PC-9 (cell line): ENCODE data around the gene TREM2. TPM values are rescaled to one million over a fixed set of nuclear protein-coding genes. Genes with fewer than 3 reads are reported as not detected.
"Not testable (repeated sequence)": the region's sequence is repeated elsewhere in the genome, so short reads cannot be mapped to it uniquely, and the experiment has no call there.

ENCODE experiments used
- BruUV-seq: library from RNA; stranded (reverse); fragments of 400-500 nt; replicated peaks from 2 replicates; lab custom pipeline; 2021; lab: Mats Ljungman, UMichigan
- CTCF ChIA-PET: fragments of 300-600 bp; sonication (Branson Sonifier 250); formaldehyde crosslinking; loops from one replicate; lab custom pipeline; 2022; ENCODE audit warnings: antibody characterized with exemption; lab: Charles Lee
- POLR2A ChIA-PET: fragments of 300-600 bp; sonication (Branson Sonifier 250); formaldehyde crosslinking; loops from one replicate; lab custom pipeline; 2022; ENCODE audit warnings: antibody characterized with exemption; ENCODE audit not compliant: unreplicated experiment; lab: Charles Lee
- DNase-seq, 2 experiments: peaks; one replicate each; pipeline versions ENCODE4 v3.0.0 to v3.0.0-alpha.2; 2015 to 2022; ENCODE audit warnings: mixed read lengths in 1 of 2
- H2AFZ ChIP-seq: fragments of 200-600 bp; sonication (generic); 2 replicates; pipeline ENCODE4 v1.8.1; 2017; ENCODE audit warnings: antibody characterized with exemption
- H3F3A ChIP-seq: fragments of 200-600 bp; sonication (generic); 2 replicates; pipeline ENCODE4 v1.8.1; 2017; ENCODE audit warnings: antibody characterized with exemption, mild to moderate bottlenecking, low read depth; ENCODE audit not compliant: insufficient read depth
- H3K27ac ChIP-seq: fragments of 200-600 bp; sonication (generic); 2 replicates; pipeline ENCODE4 v1.6.1; 2016; ENCODE audit warnings: mixed run types
- H3K27me3 ChIP-seq: fragments of 200-600 bp; sonication (generic); 2 replicates; pipeline ENCODE4 v1.6.1; 2016; ENCODE audit warnings: low read depth, mixed run types; ENCODE audit not compliant: insufficient read depth
- H3K36me3 ChIP-seq: fragments of 200-600 bp; sonication (generic); 2 replicates; pipeline ENCODE4 v1.6.1; 2016; ENCODE audit warnings: low read depth, mixed run types
- H3K4me1 ChIP-seq: fragments of 200-600 bp; sonication (generic); replicated peaks from 2 replicates; pipeline ENCODE4 v1.6.1; 2016; ENCODE audit warnings: mixed run types; ENCODE audit not compliant: insufficient read depth
- H3K4me2 ChIP-seq: fragments of 200-600 bp; sonication (generic); 2 replicates; pipeline ENCODE4 v1.6.1; 2017; ENCODE audit warnings: mixed run types
- H3K4me3 ChIP-seq: fragments of 200-600 bp; sonication (generic); 2 replicates; pipeline ENCODE4 v1.6.1; 2016; ENCODE audit warnings: mixed run types
- H3K79me2 ChIP-seq: fragments of 200-600 bp; sonication (generic); 2 replicates; pipeline ENCODE4 v1.6.1; 2017; ENCODE audit warnings: low read depth, mixed run types
- H3K9me2 ChIP-seq: fragments of 200-600 bp; sonication (generic); 2 replicates; pipeline ENCODE4 v1.8.1; 2017; ENCODE audit warnings: mild to moderate bottlenecking; ENCODE audit not compliant: insufficient read depth
- H3K9me3 ChIP-seq: fragments of 200-600 bp; sonication (generic); 2 replicates; pipeline ENCODE4 v1.8.1; 2016; ENCODE audit warnings: low read depth; ENCODE audit not compliant: insufficient read depth
- H4K20me1 ChIP-seq: fragments of 200-600 bp; sonication (generic); 2 replicates; pipeline ENCODE4 v1.8.1; 2017; ENCODE audit not compliant: insufficient read depth
- EZH2 ChIP-seq: fragments of 200-600 bp; sonication (generic); IDR thresholded peaks from 2 replicates; pipeline ENCODE4 v1.8.0; 2017; ENCODE audit warnings: antibody characterized with exemption, low read depth
- intact Hi-C: fragments of 100-400 bp; cut with micrococcal nuclease; formaldehyde crosslinking; loops from one replicate; pipeline ENCODE4 v1.10.0; 2022; ENCODE audit not compliant: unreplicated experiment
- total RNA-seq: library from RNA; stranded (reverse); gene quantifications from 2 replicates; pipeline ENCODE4 v1.2.3, GENCODE V29; 2021
- TF ChIP-seq, protein P1 (sequence below): fragments of 200-600 bp; sonication (generic); conservative IDR thresholded peaks from 2 replicates; pipeline ENCODE4 v1.6.1; 2017; ENCODE audit warnings: mixed run types, antibody characterized with exemption, mild to moderate bottlenecking, moderate library complexity

Gene TREM2
- total RNA-seq, 1 experiment from 2014 or later, result not detected

GRCh38 chr6:41191569-41191968 is 28.7 kb upstream of the TREM2 start:
- intact Hi-C loops, result no loop called here
- no peak for TF ChIP-seq EZH2
- TF ChIP-seq, protein P1, sequence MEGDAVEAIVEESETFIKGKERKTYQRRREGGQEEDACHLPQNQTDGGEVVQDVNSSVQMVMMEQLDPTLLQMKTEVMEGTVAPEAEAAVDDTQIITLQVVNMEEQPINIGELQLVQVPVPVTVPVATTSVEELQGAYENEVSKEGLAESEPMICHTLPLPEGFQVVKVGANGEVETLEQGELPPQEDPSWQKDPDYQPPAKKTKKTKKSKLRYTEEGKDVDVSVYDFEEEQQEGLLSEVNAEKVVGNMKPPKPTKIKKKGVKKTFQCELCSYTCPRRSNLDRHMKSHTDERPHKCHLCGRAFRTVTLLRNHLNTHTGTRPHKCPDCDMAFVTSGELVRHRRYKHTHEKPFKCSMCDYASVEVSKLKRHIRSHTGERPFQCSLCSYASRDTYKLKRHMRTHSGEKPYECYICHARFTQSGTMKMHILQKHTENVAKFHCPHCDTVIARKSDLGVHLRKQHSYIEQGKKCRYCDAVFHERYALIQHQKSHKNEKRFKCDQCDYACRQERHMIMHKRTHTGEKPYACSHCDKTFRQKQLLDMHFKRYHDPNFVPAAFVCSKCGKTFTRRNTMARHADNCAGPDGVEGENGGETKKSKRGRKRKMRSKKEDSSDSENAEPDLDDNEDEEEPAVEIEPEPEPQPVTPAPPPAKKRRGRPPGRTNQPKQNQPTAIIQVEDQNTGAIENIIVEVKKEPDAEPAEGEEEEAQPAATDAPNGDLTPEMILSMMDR, result peak; percentile 58
- no peaks in the 10 kb centered on the region for H3K36me3 ChIP-seq
- no peak for DNase-seq
- no peak overlapping the region for H3K4me3 ChIP-seq
- BruUV-seq, result no TSS peak
- no peak overlapping the region for H3K4me2 ChIP-seq
- 0 out of 2 replicates have a peak, but pooled peaks cover 5% of the 10 kb centered on the region for H3K9me3 ChIP-seq
- no peaks in the 10 kb centered on the region for H3K79me2 ChIP-seq
- H3K4me1 ChIP-seq, result no peaks in the 10 kb centered on the region
- no peaks in the 10 kb centered on the region for H4K20me1 ChIP-seq
- H3F3A ChIP-seq, result no peaks in the 10 kb centered on the region
- no peaks in the 10 kb centered on the region for H3K9me2 ChIP-seq
- CTCF ChIA-PET, result interaction anchor here (0.6 kb wide), 1 partner anchor 542 kb away, joined by 7 read pairs; no protein-coding TSS in a partner anchor
- H3K27me3 ChIP-seq, result peaks cover 63% of the 10 kb centered on the region
- H3K27ac ChIP-seq, result no peak overlapping the region
- POLR2A ChIA-PET, result no interaction called here
- no peak overlapping the region for H2AFZ ChIP-seq

GRCh38 chr6:41190791-41191190 is 27.9 kb upstream of the TREM2 start:
- peaks cover 57% of the 10 kb centered on the region for H3K27me3 ChIP-seq
- BruUV-seq, result no TSS peak
- H4K20me1 ChIP-seq, result no peaks in the 10 kb centered on the region
- H2AFZ ChIP-seq, result no peak overlapping the region
- intact Hi-C loops, result no loop called here
- no peak overlapping the region for H3K4me3 ChIP-seq
- TF ChIP-seq, protein P1, result no peak
- no peak for TF ChIP-seq EZH2
- DNase-seq, result no peak
- H3K4me1 ChIP-seq, result no peaks in the 10 kb centered on the region
- no peak overlapping the region for H3K27ac ChIP-seq
- H3K4me2 ChIP-seq, result no peak overlapping the region
- 0 out of 2 replicates have a peak, but pooled peaks cover 5% of the 10 kb centered on the region for H3K9me3 ChIP-seq
- H3K9me2 ChIP-seq, result no peaks in the 10 kb centered on the region
- no peaks in the 10 kb centered on the region for H3F3A ChIP-seq
- H3K36me3 ChIP-seq, result no peaks in the 10 kb centered on the region
- ChIA-PET CTCF (no interaction called here), POLR2A (no interaction called here)
- no peaks in the 10 kb centered on the region for H3K79me2 ChIP-seq

GRCh38 chr6:41189967-41190366 is 27.1 kb upstream of the TREM2 start:
- ChIA-PET CTCF (no interaction called here), POLR2A (no interaction called here)
- Histone ChIP-seq H3K9me2 (no peaks in the 10 kb centered on the region), H3K4me1 (no peaks in the 10 kb centered on the region), H3K4me3 (no peak overlapping the region), H3K79me2 (no peaks in the 10 kb centered on the region), H3K36me3 (no peaks in the 10 kb centered on the region), H3K27ac (no peak overlapping the region), H4K20me1 (no peaks in the 10 kb centered on the region), H3F3A (no peaks in the 10 kb centered on the region), H3K9me3 (0 out of 2 replicates have a peak, but pooled peaks cover 5% of the 10 kb centered on the region), H3K27me3 (peaks cover 57% of the 10 kb centered on the region), H3K4me2 (no peak overlapping the region), H2AFZ (no peak overlapping the region)
- intact Hi-C loops, result no loop called here
- TF ChIP-seq, protein P1, result no peak
- no peak for TF ChIP-seq EZH2
- DNase-seq, result no peak
- BruUV-seq, result no TSS peak

GRCh38 chr6:41189046-41189445 is 26.1 kb upstream of the TREM2 start:
- H3K4me2 ChIP-seq, H2AFZ ChIP-seq, H3K36me3 ChIP-seq, BruUV-seq, H3F3A ChIP-seq, H4K20me1 ChIP-seq, H3K9me2 ChIP-seq, H3K4me1 ChIP-seq, POLR2A ChIA-PET, CTCF ChIA-PET, H3K27ac ChIP-seq, H3K79me2 ChIP-seq, H3K4me3 ChIP-seq, DNase-seq, intact Hi-C loops, H3K9me3 ChIP-seq: not testable (repeated sequence)
- H3K27me3 ChIP-seq, result peaks cover 56% of the 10 kb centered on the region
